SU-DHL-6 (cell line): ENCODE data around the gene SOX15.

Experiments used
- CTCF ChIP-seq: fragments of 200-600 bp; sonication (generic); IDR thresholded peaks from one replicate; pipeline ENCODE4 v1.5.1; 2017; ENCODE audit warnings: antibody characterized with exemption, mild to moderate bottlenecking, low read length, moderate library complexity; ENCODE audit not compliant: insufficient read depth, poor library complexity, severe bottlenecking
- EZH2phosphoT487 ChIP-seq: fragments of 200-600 bp; sonication (generic), shearing (Covaris generic); conservative IDR thresholded peaks from 2 replicates; pipeline ENCODE4 v1.6.1; 2018; ENCODE audit warnings: mild to moderate bottlenecking, antibody characterized with exemption, low read length, moderate library complexity, mixed read lengths

- TF ChIP-seq CTCF = peak; percentile 67
- no peak for TF ChIP-seq EZH2phosphoT487
Observed at GRCh38 chr17:7614425-7615264, 24.8 kb upstream of the SOX15 start, which contains the start of gene FXR2.
